Mesodermal cell (in vitro differentiated cells): ENCODE measurements around the gene RTF2.

ENCODE experiments used
- H3K27ac ChIP-seq: 2 replicates; pipeline ENCODE4 v1.7.0; 2013; ENCODE audit warnings: mild to moderate bottlenecking, low read depth, low read length, moderate library complexity; ENCODE audit not compliant: severe bottlenecking
- H3K36me3 ChIP-seq: 2 replicates; pipeline ENCODE4 v1.7.1; 2013; ENCODE audit warnings: mild to moderate bottlenecking, low read length, moderate library complexity; ENCODE audit not compliant: control insufficient read depth, insufficient read depth
- H3K4me1 ChIP-seq: one replicate; pipeline ENCODE4 v1.7.1; 2013; ENCODE audit warnings: mild to moderate bottlenecking, low read length; ENCODE audit not compliant: insufficient read depth, control insufficient read depth, poor library complexity, severe bottlenecking
- H3K4me3 ChIP-seq: 2 replicates; pipeline ENCODE4 v1.7.0; 2013; ENCODE audit warnings: low read length, control low read depth, mild to moderate bottlenecking; ENCODE audit not compliant: insufficient read depth, poor library complexity, severe bottlenecking; ENCODE audit errors: extremely low read depth
- H3K9me3 ChIP-seq: 2 replicates; pipeline ENCODE4 v1.7.1; 2013; ENCODE audit warnings: mild to moderate bottlenecking, low read length, moderate library complexity; ENCODE audit not compliant: control insufficient read depth
- WGBS, 2 experiments: methylation state at CpG; one replicate each; pipeline ENCODE4 v1.1.5; 2013; ENCODE audit warnings: missing lambda C conversion rate in 2 of 2; ENCODE audit not compliant: insufficient coverage in 2 of 2; 5-methylcytosine and 5-hydroxymethylcytosine counted together

Gene RTF2

GRCh38 chr20:56427797-56428196 is 40.6 kb upstream of the RTF2 start:
- peaks cover 41% of the 10 kb centered on the region for H3K4me1 ChIP-seq
- H3K36me3 ChIP-seq, result no peaks in the 10 kb centered on the region
- no peaks in the 10 kb centered on the region for H3K9me3 ChIP-seq
- no peak overlapping the region for H3K27ac ChIP-seq
- 94 to 100% methylated on average over 1 to 3 of the region's 4 CpGs for WGBS, 2 experiments
- H3K4me3 ChIP-seq, result no peak overlapping the region

GRCh38 chr20:56428410-56428809 is 40.0 kb upstream of the RTF2 start:
- H3K27ac ChIP-seq, result no peak overlapping the region
- no peaks in the 10 kb centered on the region for H3K9me3 ChIP-seq
- H3K4me3 ChIP-seq, result no peak overlapping the region
- no peaks in the 10 kb centered on the region for H3K36me3 ChIP-seq
- H3K4me1 ChIP-seq, result peaks cover 39% of the 10 kb centered on the region
- 91 to 94% methylated on average over 4 of the region's 5 CpGs for WGBS, 2 experiments

DNA sequence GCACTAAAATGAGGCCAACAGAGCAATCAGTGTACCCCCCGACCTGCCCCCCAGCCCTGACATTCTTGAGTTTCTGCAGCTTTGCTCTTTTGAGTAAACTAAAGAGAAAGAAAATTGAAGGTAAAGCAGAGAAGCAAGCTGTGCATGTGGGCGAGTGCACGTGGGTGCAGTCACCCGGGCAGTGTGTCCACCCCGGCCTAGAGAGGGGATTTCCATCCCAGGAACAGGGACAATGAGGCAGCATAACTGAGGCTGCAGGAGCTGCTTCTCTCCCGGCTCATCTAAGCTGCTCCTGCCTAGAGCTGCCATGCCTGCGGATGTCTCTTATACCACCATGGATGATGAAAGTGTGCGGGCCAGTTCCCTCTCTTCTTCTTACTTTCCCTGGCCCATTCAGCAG is 39.5 kb upstream of the RTF2 start:
- Histone ChIP-seq H3K9me3 (no peaks in the 10 kb centered on the region), H3K4me3 (no peak overlapping the region), H3K27ac (no peak overlapping the region), H3K36me3 (no peaks in the 10 kb centered on the region), H3K4me1 (peaks cover 43% of the 10 kb centered on the region)
- 85 to 88% methylated on average over 8 of the region's 8 CpGs for WGBS, 2 experiments

DNA sequence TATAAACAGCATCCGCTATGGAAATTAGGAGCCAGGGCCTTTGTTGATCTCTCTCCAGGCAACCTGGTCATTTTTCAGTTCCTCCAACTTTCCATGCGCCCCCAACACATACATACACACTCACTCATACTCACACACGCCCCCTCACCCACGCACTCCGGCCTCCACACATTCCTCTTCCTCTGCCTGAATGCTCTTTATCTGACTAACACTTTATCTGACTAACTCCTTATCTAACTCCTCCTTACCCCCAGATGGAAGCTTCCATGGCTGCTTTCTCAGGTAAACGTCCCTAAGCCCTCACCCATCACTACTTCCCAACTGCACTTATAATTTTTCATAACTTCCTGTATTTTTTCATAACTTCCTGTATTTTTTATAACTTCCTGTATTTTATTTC is 38.9 kb upstream of the RTF2 start:
- Histone ChIP-seq H3K27ac (peak overlapping the region; percentile 47), H3K4me1 (peaks cover 43% of the 10 kb centered on the region)
- 67 to 80% methylated on average over 6 of the region's 6 CpGs for WGBS, 2 experiments

DNA sequence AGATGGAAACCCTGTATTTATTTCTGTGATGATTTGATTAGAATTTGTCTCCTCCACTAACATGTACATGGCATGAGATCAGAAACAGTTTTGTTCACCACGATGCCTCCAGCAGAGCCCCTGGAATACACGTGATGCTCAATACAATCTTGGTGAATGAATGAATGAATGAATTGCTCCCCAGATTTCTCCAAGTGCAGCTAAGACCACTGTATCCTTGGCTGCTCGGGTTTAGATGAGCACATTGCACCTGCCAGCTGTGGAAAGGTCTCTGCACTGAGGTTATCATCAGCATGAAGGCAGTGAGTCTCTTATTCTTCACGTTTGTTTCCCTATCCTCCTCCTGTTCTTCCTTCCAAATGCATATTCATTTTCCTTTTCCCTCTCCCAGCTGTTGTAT is 38.5 kb upstream of the RTF2 start:
- no peak overlapping the region for H3K4me3 ChIP-seq
- WGBS, 2 experiments, result 65 to 79% methylated on average over 2 to 3 of the region's 4 CpGs
- no peaks in the 10 kb centered on the region for H3K36me3 ChIP-seq
- H3K27ac ChIP-seq, result no peak overlapping the region
- peaks cover 39% of the 10 kb centered on the region for H3K4me1 ChIP-seq
- H3K9me3 ChIP-seq, result no peaks in the 10 kb centered on the region

More for the DNA sequence above, 38.9 kb upstream of the RTF2 start:
- Histone ChIP-seq H3K36me3 (no peaks in the 10 kb centered on the region), H3K9me3 (no peaks in the 10 kb centered on the region), H3K4me3 (no peak overlapping the region)

DNA sequence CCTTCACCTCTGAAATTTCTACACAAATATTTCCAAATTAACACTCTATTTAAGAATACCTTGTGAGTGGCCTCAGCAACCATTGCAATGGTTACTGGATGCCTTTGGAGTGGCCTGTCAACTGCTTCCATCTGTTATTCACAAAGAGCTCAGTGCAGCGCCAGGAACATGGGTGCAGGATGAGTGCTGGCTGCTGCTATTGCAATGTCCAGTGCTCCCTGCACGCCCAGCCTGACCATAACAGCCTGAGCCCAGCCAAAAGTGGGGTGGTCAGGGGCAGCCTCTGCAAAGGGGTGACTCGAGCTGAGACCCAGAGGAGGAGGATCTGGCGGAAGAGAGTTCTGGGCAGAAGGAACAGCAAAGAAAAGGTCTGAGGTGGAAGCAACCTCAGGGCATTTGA is 38.0 kb upstream of the RTF2 start:
- WGBS, 2 experiments, result 80% methylated on average over 4 of the region's 4 CpGs
- H3K4me1 ChIP-seq, result peaks cover 38% of the 10 kb centered on the region
- H3K4me3 ChIP-seq, result no peak overlapping the region
- no peaks in the 10 kb centered on the region for H3K9me3 ChIP-seq
- H3K36me3 ChIP-seq, result no peaks in the 10 kb centered on the region
- H3K27ac ChIP-seq, result no peak overlapping the region

- Histone ChIP-seq H3K36me3 (no peaks in the 10 kb centered on the region), H3K4me1 (peaks cover 38% of the 10 kb centered on the region), H3K27ac (no peak overlapping the region), H3K4me3 (no peak overlapping the region), H3K9me3 (no peaks in the 10 kb centered on the region)
- WGBS, 2 experiments, result 100% methylated on average over 1 of the region's 1 CpG; no CpG with 5 or more reads in 1 of the 2 experiments
These were observed 37.5 kb upstream of the RTF2 start for GRCh38 chr20:56430957-56431356.

DNA sequence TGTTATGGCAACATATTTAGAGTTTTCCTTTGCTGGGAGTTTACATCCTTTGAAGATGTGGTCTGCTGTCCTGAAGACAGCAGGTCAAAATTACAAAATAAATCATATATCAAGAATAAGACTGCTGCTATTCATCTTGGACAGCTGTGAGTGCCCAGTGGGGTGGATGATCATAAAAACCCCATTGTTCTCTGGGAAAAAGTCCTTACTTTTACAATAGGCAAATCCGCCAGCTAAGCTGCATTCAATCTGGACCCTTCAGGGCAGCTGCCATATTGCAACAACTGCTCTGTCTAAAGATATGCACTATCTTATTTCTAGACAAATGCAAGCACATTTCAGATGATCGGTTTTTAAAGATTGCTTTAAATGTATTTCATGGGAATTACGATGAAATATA is 37.0 kb upstream of the RTF2 start:
- Histone ChIP-seq H3K4me3 (no peak overlapping the region), H3K27ac (no peak overlapping the region), H3K4me1 (peaks cover 38% of the 10 kb centered on the region), H3K9me3 (no peaks in the 10 kb centered on the region), H3K36me3 (no peaks in the 10 kb centered on the region)
- 100% methylated on average over 1 of the region's 3 CpGs; no CpG with 5 or more reads in 1 of the 2 experiments for WGBS, 2 experiments

- WGBS, 2 experiments, result 74 to 83% methylated on average over 1 to 3 of the region's 3 CpGs
- H3K4me1 ChIP-seq, result peaks cover 31% of the 10 kb centered on the region
- H3K27ac ChIP-seq, result no peak overlapping the region
- no peaks in the 10 kb centered on the region for H3K9me3 ChIP-seq
- no peak overlapping the region for H3K4me3 ChIP-seq
- H3K36me3 ChIP-seq, result no peaks in the 10 kb centered on the region
These were observed 35.1 kb upstream of the RTF2 start for GRCh38 chr20:56433221-56433879.

DNA sequence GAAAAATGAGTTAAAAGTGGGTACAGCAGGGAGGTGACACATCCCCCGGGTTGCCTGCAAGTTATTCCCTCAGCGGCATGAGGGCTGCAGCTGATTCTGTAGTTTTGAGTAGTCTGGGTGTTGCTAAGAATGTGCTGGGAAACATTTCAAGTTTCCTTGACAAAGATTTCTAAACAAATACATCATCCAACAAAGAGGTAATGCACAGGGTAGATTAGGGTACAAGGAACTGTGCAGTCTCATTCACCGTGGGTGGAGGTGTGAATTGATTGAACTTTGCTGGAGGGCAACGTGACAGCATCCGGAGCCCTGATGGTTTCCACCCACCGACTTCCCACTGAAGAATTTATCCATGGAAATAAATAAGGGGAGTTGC is 34.6 kb upstream of the RTF2 start:
- H3K4me3 ChIP-seq, result no peak overlapping the region
- no peaks in the 10 kb centered on the region for H3K36me3 ChIP-seq
- H3K9me3 ChIP-seq, result no peaks in the 10 kb centered on the region
- no peak overlapping the region for H3K27ac ChIP-seq
- 100% methylated on average over 1 to 3 of the region's 6 CpGs for WGBS, 2 experiments
- peaks cover 26% of the 10 kb centered on the region for H3K4me1 ChIP-seq

- H3K27ac ChIP-seq, result no peak overlapping the region
- no peaks in the 10 kb centered on the region for H3K9me3 ChIP-seq
- 90 to 97% methylated on average over 14 to 17 of the region's 20 CpGs for WGBS, 2 experiments
- peaks cover 19% of the 10 kb centered on the region for H3K4me1 ChIP-seq
- no peak overlapping the region for H3K4me3 ChIP-seq
- H3K36me3 ChIP-seq, result no peaks in the 10 kb centered on the region
These were observed 31.0 kb upstream of the RTF2 start for GRCh38 chr20:56437196-56437960.
